GM12872 (cell line): ENCODE data around the gene THEM4.

ENCODE experiments used
- TF ChIP-seq, protein P1 (sequence below): IDR thresholded peaks from 3 replicates; pipeline ENCODE4 v1.5.1; 2011; ENCODE audit warnings: low read depth, mild to moderate bottlenecking, low read length, moderate library complexity; ENCODE audit not compliant: insufficient read depth

THEM4 gene

DNA sequence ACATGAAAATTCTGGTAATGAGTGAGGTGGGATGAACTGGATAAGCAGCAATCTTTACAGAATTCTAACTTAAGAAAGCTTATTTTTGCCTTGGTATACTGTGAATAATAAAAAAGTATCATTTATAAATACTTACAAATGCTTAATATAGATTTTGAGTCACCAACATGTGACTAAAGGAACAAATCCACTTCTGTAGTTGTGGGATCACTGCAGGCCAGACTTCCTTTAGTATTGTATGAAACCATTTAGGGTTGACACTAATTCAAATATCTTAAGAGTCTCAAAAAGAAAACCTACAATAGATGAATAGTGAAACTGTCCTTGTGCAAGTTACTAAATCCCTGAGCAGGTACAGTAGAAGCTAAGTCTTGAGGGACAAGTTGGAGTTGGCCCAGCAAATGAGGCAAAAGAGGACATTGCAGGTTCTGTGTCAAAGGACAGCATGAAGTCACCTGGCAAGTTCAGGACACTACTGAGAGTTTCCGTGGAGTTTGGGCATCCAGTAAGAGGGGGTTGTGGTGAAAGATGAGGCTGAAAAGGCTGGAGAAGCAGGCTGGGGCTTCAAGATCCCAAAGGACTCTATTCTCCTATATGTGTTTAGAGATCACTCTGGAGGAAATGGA, 5.9 kb upstream of the THEM4 start:
- TF ChIP-seq, protein P1, sequence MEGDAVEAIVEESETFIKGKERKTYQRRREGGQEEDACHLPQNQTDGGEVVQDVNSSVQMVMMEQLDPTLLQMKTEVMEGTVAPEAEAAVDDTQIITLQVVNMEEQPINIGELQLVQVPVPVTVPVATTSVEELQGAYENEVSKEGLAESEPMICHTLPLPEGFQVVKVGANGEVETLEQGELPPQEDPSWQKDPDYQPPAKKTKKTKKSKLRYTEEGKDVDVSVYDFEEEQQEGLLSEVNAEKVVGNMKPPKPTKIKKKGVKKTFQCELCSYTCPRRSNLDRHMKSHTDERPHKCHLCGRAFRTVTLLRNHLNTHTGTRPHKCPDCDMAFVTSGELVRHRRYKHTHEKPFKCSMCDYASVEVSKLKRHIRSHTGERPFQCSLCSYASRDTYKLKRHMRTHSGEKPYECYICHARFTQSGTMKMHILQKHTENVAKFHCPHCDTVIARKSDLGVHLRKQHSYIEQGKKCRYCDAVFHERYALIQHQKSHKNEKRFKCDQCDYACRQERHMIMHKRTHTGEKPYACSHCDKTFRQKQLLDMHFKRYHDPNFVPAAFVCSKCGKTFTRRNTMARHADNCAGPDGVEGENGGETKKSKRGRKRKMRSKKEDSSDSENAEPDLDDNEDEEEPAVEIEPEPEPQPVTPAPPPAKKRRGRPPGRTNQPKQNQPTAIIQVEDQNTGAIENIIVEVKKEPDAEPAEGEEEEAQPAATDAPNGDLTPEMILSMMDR = no peak

DNA sequence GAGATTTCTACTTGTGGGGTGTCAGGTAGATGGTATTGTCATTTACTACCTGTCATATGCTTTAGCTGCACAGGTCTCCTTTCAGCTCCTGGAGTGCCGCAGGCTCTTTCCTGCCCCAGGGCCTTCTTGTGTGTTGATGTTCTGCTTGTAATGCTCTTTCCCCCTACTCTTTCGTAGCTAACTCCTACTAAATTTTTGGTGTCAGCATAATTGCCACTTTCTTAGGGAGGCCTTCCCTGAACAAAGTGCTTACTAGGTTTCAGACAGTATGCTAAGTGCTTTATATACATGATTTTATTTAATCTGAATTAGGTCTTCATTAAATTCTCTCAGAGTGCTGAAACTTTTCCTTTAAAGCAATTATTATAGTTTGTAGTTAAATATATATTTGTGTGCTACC, 4.8 kb upstream of the THEM4 start:
- TF ChIP-seq, protein P1 = no peak

DNA sequence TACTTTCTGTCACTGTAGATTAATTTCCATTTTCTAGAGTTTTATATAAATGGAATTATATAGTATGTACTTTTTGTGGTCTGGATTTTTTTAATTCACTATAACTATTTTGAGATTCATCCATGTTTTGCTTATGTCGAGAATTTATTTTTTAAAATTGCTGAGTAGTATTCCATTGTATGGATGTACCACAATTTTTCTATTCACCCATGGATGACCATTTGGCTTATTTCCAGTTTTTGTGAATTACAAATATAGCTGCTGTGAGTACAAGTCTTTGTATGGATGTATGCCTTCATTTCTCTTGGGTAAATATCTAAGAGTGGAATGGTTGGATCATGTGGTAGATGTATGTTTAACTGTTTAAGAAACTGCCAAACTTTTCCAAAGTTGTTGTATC, 3.7 kb upstream of the THEM4 start:
- TF ChIP-seq, protein P1 = no peak

DNA sequence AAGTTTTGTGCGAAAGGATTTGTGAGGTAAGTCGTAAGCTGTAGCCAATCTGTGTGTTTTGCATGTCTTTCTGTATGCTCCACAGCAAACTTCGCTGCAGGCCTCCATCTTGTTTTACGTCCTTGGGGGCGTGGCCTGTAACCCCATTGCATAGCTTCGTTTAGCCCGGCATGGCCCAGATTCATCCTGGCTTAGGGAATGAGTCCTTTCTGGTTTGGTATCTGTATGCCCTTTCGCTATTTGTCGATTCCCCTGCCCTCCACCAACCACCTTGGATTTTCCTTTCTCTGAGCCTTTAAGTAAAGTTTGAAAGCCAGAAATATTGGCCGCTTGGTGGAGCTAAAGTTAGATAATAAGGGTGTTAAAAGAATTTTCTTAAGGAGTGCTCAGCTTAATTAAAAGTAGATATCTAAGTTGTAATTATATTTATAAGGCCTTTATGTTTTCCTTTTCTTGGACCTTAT, 1.1 kb downstream of the THEM4 start:
- TF ChIP-seq, protein P1 = 0 out of 3 replicates have a peak, but pooled peaks have one; percentile 18

DNA sequence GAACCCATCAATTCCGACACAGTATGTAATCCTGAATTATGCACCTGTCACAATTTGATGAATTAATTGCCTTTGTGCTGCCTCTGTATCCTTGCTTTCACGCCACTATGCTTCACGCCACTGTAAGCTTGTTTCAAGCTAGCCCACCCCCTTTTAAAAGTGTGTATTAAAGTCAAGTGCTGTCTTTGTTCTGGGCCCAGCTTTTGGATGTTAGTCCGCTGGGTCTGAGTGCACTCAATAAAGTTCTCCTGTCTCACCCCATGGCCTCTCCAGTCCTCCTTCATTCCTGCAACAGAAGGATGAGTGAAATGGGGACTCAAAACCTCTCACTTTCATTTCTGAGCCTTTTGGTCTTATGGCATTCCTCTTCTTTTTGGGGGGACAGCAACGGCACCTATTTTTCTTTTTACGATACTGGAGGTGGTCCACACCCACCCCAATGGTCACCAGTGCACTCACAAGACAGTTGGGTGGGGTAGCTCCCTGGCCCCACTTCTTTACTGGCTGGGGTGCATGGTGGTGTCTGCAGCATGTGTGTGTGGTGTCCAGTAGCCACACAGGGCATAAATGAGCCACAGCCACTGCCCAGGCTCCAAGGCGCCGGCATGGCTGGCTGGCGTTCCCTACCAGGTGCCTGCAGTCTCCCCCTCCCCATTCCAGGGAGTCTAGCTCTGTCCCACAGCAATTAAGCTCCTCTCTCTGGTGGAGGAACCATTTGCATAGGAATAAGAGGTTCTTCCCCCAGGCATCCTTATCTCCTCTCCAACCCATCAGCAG, 1.8 kb downstream of the THEM4 start:
- TF ChIP-seq, protein P1 = no peak

DNA sequence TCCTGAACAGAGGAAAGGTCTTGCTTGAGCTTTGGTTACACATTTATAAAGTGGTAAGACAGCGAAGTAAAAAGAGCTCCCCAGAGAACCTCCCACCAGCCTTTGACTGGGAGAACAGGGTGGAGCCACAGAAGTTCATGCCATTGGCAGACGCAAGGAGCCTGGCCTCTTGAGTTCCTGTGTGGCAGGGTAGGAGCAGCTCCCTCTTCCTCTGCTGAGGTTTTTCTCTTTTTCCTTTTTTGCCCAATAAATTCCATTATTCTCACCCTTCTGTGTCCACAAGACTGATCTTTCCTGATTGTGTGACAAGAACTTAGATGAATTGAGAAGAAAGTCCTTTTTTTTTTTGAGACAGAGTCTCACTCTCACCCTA, 4.3 kb downstream of the THEM4 start:
- TF ChIP-seq, protein P1 = no peak

DNA sequence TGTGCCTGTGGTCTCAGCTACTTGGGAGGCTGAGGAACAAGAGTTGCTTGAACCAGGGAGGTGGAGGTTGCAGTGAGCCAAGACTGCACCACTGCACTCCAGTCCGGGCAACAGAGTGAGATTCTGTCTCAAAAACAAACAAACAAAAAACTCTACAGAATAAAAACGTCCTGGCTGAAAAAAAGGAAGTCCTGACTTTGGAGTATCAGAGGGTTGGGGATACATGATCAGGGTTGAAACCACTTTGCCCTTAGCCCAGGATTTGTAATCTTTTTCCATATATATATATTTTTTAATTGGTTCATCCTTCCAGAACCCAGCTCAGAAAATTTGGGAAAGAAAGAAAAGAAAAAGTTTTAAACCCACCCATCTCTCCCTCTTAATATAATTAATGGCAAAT, 6.5 kb downstream of the THEM4 start:
- TF ChIP-seq, protein P1 = no peak
